ENCODE data around the gene IAH1. TPM values are rescaled to one million over a fixed set of nuclear protein-coding genes. Genes with fewer than 3 reads are reported as not detected.
A peak's percentile ranks its signal among the peaks of the same experiment; 100 is the strongest.

IAH1 gene
- total and polyA plus RNA-seq, 10 of the 15 experiments (the other 5 are each of a cell fraction or from before 2014, with no cell fraction given) = 57.4 to 125 (median 75.8) TPM

DNA sequence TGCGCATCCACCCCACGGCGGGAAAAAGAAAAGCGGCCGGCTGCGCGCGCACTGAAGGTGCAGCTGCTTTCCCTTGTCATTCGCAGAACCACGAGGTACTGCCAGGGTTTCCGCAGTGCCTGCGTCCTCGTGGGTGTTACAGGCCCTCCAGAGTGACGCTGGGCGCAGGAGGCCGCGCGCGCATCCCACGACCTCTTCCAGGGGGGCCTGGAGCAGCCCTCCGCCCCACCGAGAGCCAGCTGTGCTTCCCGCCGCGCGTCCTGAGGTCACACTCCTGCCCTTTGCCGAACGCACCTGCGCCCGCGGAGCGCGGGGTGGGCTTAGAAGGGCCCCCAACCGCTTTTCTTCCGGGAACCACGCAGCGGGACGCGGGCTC is 378 bp upstream of the IAH1 start (continued):
- TF ChIP-seq, protein P1, sequence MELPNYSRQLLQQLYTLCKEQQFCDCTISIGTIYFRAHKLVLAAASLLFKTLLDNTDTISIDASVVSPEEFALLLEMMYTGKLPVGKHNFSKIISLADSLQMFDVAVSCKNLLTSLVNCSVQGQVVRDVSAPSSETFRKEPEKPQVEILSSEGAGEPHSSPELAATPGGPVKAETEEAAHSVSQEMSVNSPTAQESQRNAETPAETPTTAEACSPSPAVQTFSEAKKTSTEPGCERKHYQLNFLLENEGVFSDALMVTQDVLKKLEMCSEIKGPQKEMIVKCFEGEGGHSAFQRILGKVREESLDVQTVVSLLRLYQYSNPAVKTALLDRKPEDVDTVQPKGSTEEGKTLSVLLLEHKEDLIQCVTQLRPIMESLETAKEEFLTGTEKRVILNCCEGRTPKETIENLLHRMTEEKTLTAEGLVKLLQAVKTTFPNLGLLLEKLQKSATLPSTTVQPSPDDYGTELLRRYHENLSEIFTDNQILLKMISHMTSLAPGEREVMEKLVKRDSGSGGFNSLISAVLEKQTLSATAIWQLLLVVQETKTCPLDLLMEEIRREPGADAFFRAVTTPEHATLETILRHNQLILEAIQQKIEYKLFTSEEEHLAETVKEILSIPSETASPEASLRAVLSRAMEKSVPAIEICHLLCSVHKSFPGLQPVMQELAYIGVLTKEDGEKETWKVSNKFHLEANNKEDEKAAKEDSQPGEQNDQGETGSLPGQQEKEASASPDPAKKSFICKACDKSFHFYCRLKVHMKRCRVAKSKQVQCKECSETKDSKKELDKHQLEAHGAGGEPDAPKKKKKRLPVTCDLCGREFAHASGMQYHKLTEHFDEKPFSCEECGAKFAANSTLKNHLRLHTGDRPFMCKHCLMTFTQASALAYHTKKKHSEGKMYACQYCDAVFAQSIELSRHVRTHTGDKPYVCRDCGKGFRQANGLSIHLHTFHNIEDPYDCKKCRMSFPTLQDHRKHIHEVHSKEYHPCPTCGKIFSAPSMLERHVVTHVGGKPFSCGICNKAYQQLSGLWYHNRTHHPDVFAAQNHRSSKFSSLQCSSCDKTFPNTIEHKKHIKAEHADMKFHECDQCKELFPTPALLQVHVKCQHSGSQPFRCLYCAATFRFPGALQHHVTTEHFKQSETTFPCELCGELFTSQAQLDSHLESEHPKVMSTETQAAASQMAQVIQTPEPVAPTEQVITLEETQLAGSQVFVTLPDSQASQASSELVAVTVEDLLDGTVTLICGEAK (IDR thresholded peaks at IDR 0.05; ENCODE audit: borderline replicate concordance) = no peak
- TF ChIP-seq, protein P2, sequence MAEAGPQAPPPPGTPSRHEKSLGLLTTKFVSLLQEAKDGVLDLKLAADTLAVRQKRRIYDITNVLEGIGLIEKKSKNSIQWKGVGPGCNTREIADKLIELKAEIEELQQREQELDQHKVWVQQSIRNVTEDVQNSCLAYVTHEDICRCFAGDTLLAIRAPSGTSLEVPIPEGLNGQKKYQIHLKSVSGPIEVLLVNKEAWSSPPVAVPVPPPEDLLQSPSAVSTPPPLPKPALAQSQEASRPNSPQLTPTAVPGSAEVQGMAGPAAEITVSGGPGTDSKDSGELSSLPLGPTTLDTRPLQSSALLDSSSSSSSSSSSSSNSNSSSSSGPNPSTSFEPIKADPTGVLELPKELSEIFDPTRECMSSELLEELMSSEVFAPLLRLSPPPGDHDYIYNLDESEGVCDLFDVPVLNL (IDR thresholded peaks at IDR 0.05; ENCODE audit: low read depth, low read length) = peak; percentile 80
- TF ChIP-seq CHD1 (IDR thresholded peaks at IDR 0.05; ENCODE audit: low read depth, low read length) = no peak
- no peak for TF ChIP-seq HDAC6 (IDR thresholded peaks at IDR 0.05; ENCODE audit: unreplicated experiment)
- TF ChIP-seq, protein P3, sequence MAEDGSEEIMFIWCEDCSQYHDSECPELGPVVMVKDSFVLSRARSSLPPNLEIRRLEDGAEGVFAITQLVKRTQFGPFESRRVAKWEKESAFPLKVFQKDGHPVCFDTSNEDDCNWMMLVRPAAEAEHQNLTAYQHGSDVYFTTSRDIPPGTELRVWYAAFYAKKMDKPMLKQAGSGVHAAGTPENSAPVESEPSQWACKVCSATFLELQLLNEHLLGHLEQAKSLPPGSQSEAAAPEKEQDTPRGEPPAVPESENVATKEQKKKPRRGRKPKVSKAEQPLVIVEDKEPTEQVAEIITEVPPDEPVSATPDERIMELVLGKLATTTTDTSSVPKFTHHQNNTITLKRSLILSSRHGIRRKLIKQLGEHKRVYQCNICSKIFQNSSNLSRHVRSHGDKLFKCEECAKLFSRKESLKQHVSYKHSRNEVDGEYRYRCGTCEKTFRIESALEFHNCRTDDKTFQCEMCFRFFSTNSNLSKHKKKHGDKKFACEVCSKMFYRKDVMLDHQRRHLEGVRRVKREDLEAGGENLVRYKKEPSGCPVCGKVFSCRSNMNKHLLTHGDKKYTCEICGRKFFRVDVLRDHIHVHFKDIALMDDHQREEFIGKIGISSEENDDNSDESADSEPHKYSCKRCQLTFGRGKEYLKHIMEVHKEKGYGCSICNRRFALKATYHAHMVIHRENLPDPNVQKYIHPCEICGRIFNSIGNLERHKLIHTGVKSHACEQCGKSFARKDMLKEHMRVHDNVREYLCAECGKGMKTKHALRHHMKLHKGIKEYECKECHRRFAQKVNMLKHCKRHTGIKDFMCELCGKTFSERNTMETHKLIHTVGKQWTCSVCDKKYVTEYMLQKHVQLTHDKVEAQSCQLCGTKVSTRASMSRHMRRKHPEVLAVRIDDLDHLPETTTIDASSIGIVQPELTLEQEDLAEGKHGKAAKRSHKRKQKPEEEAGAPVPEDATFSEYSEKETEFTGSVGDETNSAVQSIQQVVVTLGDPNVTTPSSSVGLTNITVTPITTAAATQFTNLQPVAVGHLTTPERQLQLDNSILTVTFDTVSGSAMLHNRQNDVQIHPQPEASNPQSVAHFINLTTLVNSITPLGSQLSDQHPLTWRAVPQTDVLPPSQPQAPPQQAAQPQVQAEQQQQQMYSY (CRISPR knock-in tag; IDR thresholded peaks at IDR 0.05) = no peak
- no peak for TF ChIP-seq NR2C2 (IDR thresholded peaks at IDR 0.05; ENCODE audit: borderline replicate concordance, control insufficient read depth, insufficient read length, low read depth)
- TF ChIP-seq MTA2 (IDR thresholded peaks at IDR 0.05; ENCODE audit: low read depth) = no peak
- no peak for TF ChIP-seq RCOR1 (conservative IDR thresholded peaks at IDR 0.05; ENCODE audit: low read depth, low read length)
- no peak for TF ChIP-seq CBFB (IDR thresholded peaks at IDR 0.05; ENCODE audit: low read depth)
- TF ChIP-seq SMAD1 (IDR thresholded peaks at IDR 0.05; ENCODE audit: low read depth, partially characterized antibody) = no peak
- no peak for TF ChIP-seq CEBPB (IDR thresholded peaks at IDR 0.05; ENCODE audit: borderline replicate concordance in 1 of 2, low read depth in 2 of 2, low read length in 2 of 2)
- no peak for TF ChIP-seq CBX3 (IDR thresholded peaks at IDR 0.05; ENCODE audit: borderline replicate concordance, low read depth)
- no peak for TF ChIP-seq NFXL1 (IDR thresholded peaks at IDR 0.05; ENCODE audit: borderline replicate concordance)
- TF ChIP-seq, protein P4, sequence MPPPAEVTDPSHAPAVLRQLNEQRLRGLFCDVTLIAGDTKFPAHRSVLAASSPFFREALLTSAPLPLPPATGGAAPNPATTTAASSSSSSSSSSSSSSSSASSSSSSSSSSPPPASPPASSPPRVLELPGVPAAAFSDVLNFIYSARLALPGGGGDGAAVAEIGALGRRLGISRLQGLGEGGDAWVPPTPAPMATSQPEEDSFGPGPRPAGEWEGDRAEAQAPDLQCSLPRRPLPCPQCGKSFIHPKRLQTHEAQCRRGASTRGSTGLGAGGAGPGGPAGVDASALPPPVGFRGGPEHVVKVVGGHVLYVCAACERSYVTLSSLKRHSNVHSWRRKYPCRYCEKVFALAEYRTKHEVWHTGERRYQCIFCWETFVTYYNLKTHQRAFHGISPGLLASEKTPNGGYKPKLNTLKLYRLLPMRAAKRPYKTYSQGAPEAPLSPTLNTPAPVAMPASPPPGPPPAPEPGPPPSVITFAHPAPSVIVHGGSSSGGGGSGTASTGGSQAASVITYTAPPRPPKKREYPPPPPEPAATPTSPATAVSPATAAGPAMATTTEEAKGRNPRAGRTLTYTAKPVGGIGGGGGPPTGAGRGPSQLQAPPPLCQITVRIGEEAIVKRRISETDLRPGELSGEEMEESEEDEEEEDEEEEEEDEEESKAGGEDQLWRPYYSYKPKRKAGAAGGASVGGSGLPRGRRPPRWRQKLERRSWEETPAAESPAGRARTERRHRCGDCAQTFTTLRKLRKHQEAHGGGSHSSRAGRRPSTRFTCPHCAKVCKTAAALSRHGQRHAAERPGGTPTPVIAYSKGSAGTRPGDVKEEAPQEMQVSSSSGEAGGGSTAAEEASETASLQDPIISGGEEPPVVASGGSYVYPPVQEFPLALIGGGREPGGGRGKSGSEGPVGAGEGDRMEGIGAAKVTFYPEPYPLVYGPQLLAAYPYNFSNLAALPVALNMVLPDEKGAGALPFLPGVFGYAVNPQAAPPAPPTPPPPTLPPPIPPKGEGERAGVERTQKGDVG (CRISPR knock-in tag; IDR thresholded peaks at IDR 0.05) = no peak
- TF ChIP-seq ZNF274 (IDR thresholded peaks at IDR 0.05; ENCODE audit: insufficient read depth, insufficient read length) = no peak
- no peak for TF ChIP-seq POU2F2 (IDR thresholded peaks at IDR 0.05; ENCODE audit: borderline replicate concordance, low read depth, low read length)
- peak; percentile 49 for TF ChIP-seq MEF2B (IDR thresholded peaks at IDR 0.05; ENCODE audit: partially characterized antibody, poor library complexity, severe bottlenecking)

Measured in GM12878 (cell line).